ENCODE data around the gene APOBEC3F.

The APOBEC3F gene

GRCh38 chr22:39101226-39101625 is 60.6 kb downstream of the APOBEC3F start:
- no peak overlapping the region for H3K27ac ChIP-seq (ENCODE audit: low read depth, low read length)

GRCh38 chr22:39103431-39103830 is 62.8 kb downstream of the APOBEC3F start:
- H3K27ac ChIP-seq (ENCODE audit: low read depth, low read length): no peak overlapping the region

More at GRCh38 chr22:39101226-39101625, 60.6 kb downstream of the APOBEC3F start:
- no peak overlapping the region for H3K4me3 ChIP-seq (ENCODE audit: low read depth in 1 of 5, low read length in 5 of 5)
- H3K36me3 ChIP-seq (ENCODE audit: control insufficient read depth in 5 of 5, insufficient read depth in 5 of 5, low read length in 5 of 5): no peaks in the 10 kb centered on the region
- H3K4me1 ChIP-seq (ENCODE audit: control insufficient read depth in 5 of 5, insufficient read depth in 5 of 5, low read length in 5 of 5): peaks cover 0 to 13% (median 8%) of the 10 kb centered on the region in 5 donors
- H3K9me3 ChIP-seq (ENCODE audit: control insufficient read depth in 5 of 5, low read length in 5 of 5): no peaks in the 10 kb centered on the region
- H3K27me3 ChIP-seq (ENCODE audit: control insufficient read depth in 5 of 5, insufficient read depth in 4 of 5, low read length in 5 of 5): peaks cover 0 to 3% (median 2%) of the 10 kb centered on the region in 5 donors
- no peak overlapping the region for H3K9ac ChIP-seq (ENCODE audit: low read length in 5 of 5)

More at GRCh38 chr22:39103431-39103830, 62.8 kb downstream of the APOBEC3F start:
- peaks cover 0 to 3% (median 0%) of the 10 kb centered on the region in 5 donors for H3K4me1 ChIP-seq (ENCODE audit: control insufficient read depth in 5 of 5, insufficient read depth in 5 of 5, low read length in 5 of 5)
- no peaks in the 10 kb centered on the region for H3K9me3 ChIP-seq (ENCODE audit: control insufficient read depth in 5 of 5, low read length in 5 of 5)
- peaks cover 0 to 3% (median 2%) of the 10 kb centered on the region in 5 donors for H3K27me3 ChIP-seq (ENCODE audit: control insufficient read depth in 5 of 5, insufficient read depth in 4 of 5, low read length in 5 of 5)
- no peaks in the 10 kb centered on the region for H3K36me3 ChIP-seq (ENCODE audit: control insufficient read depth in 5 of 5, insufficient read depth in 5 of 5, low read length in 5 of 5)
- no peak overlapping the region for H3K9ac ChIP-seq (ENCODE audit: low read length in 5 of 5)
- no peak overlapping the region for H3K4me3 ChIP-seq (ENCODE audit: low read depth in 1 of 5, low read length in 5 of 5)
